Activated CD8-positive, alpha-beta T cell treated with anti-CD3 and anti-CD28 coated beads for 36 hours (primary cell): Measurements from ENCODE around the gene TNNT2. TPM values are rescaled to one million over a fixed set of nuclear protein-coding genes. Genes with fewer than 3 reads are reported as not detected.

Source experiments
- ATAC-seq: fragments of 200-7000 bp; cut with Tn5 transposase; one replicate; pipeline ENCODE4 v1.10.0; 2021; ENCODE audit warnings: mild to moderate bottlenecking, moderate library complexity
- CTCF ChIA-PET: fragments of 350-600 bp; sonication (Branson Sonifier 250); formaldehyde crosslinking; loops from one replicate; lab custom pipeline; 2021; ENCODE audit warnings: antibody characterized with exemption; lab: Charles Lee
- POLR2A ChIA-PET: fragments of 350-600 bp; sonication (Branson Sonifier 250); formaldehyde crosslinking; loops from one replicate; lab custom pipeline; 2021; ENCODE audit warnings: antibody characterized with exemption; lab: Charles Lee
- DNase-seq: peaks from one replicate; pipeline ENCODE4 v3.0.0-alpha.2; 2020
- H3K27ac Mint-ChIP-seq: one replicate; pipeline ENCODE4 v1.8.0; 2021; ENCODE audit warnings: mild to moderate bottlenecking, mixed read lengths
- H3K27me3 Mint-ChIP-seq: one replicate; pipeline ENCODE4 v1.8.0; 2021; ENCODE audit warnings: mixed read lengths
- H3K36me3 Mint-ChIP-seq: one replicate; pipeline ENCODE4 v1.8.0; 2021; ENCODE audit warnings: low read depth, mixed read lengths
- H3K4me1 Mint-ChIP-seq: one replicate; pipeline ENCODE4 v1.8.0; 2021; ENCODE audit warnings: low read depth, mixed read lengths
- H3K4me3 Mint-ChIP-seq: one replicate; pipeline ENCODE4 v1.8.0; 2021; ENCODE audit warnings: mild to moderate bottlenecking, moderate library complexity, mixed read lengths
- H3K9me3 Mint-ChIP-seq: one replicate; pipeline ENCODE4 v1.8.0; 2021; ENCODE audit warnings: mixed read lengths
- CTCF ChIP-seq: fragments of 200-600 bp; IDR thresholded peaks from one replicate; pipeline ENCODE4 v1.8.0; 2022; ENCODE audit warnings: antibody characterized with exemption, mild to moderate bottlenecking
- intact Hi-C: fragments of 100-400 bp; cut with micrococcal nuclease; formaldehyde crosslinking; loops from one replicate; pipeline ENCODE4 v1.10.0; 2022
- total RNA-seq, 2 experiments: library from RNA; stranded (reverse); gene quantifications; one replicate each; pipeline ENCODE4 v1.2.3, GENCODE V29; 2021

Gene TNNT2
- total RNA-seq, 2 experiments from 2014 or later = not detected

DNA sequence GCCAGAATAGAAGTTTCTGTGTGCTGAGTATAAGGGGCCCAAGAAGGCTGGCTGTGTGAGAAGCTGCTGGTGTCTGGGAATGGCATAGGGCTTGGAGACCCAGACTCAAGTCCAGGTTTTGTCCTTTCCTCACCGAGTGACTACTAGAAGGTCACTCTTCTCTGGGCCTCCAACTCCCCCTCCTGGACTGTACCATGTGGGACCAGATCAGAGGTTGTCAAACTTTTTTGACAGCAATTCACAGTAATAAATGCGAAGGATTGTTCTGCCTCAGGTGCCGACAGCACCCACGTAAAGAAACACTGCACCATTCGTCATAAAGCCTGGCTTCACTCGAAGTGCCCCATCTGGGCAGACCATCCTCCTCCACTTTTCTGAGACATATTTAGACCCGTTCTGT is 65.2 kb downstream of the TNNT2 start:
- TF ChIP-seq CTCF = no peak
- CTCF ChIA-PET = no interaction called here
- intact Hi-C loops = no loop called here
- H3K27ac Mint-ChIP-seq = no peak overlapping the region
- H3K4me1 Mint-ChIP-seq = peaks cover 13% of the 10 kb centered on the region
- H3K9me3 Mint-ChIP-seq = no peaks in the 10 kb centered on the region
- POLR2A ChIA-PET = interaction anchor here (0.7 kb wide), 1 partner anchor 178 kb away, joined by 3 read pairs; no protein-coding TSS in a partner anchor
- H3K36me3 Mint-ChIP-seq = no peaks in the 10 kb centered on the region
- H3K4me3 Mint-ChIP-seq = no peak overlapping the region
- DNase-seq = no peak
- ATAC-seq = no peak
- H3K27me3 Mint-ChIP-seq = peaks cover 14% of the 10 kb centered on the region

DNA sequence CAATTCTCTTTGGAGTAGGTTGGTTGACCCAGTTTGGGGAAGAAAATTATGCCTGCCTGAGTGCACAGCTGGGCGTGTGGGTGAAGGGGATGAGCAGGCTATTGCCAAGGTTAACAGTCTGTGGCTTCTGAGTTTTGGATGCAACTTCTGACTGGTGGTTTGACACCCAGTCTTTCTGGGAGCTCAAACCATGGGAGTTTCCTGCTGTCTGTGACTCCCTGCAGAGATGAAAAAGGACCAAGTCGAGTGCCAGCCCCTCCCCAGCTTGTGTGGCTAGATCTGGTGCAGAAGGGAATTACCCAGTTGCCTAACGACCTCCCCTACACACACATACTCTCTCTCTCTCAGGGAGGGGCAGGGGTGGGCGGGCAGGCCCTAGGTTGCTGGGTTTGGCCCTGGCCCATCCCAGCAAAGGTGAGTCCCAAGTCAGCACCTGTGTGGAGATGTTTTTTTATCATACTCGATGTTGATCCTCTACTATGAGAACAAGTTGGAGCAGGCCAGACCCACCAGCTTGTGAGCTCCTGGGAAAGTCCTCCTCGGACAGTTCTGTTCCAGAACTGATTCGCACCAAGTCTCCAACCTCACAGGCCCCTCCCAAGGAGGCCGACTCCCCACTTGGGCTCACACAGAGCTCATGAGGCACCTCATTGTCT is 66.0 kb downstream of the TNNT2 start:
- CTCF ChIA-PET = interaction anchor here (0.7 kb wide), 1 partner anchor 35 kb away, joined by 4 read pairs; no protein-coding TSS in a partner anchor
- peaks cover 14% of the 10 kb centered on the region for H3K27me3 Mint-ChIP-seq
- DNase-seq (peak; percentile 68), ATAC-seq (peak; percentile 92)
- no peak overlapping the region for H3K4me3 Mint-ChIP-seq
- TF ChIP-seq CTCF = no peak
- H3K36me3 Mint-ChIP-seq = no peaks in the 10 kb centered on the region
- POLR2A ChIA-PET = interaction anchor here (0.7 kb wide), 1 partner anchor 179 kb away, joined by 3 read pairs; no protein-coding TSS in a partner anchor
- H3K9me3 Mint-ChIP-seq = no peaks in the 10 kb centered on the region
- H3K4me1 Mint-ChIP-seq = peaks cover 13% of the 10 kb centered on the region
- no peak overlapping the region for H3K27ac Mint-ChIP-seq
- intact Hi-C loops = no loop called here

DNA sequence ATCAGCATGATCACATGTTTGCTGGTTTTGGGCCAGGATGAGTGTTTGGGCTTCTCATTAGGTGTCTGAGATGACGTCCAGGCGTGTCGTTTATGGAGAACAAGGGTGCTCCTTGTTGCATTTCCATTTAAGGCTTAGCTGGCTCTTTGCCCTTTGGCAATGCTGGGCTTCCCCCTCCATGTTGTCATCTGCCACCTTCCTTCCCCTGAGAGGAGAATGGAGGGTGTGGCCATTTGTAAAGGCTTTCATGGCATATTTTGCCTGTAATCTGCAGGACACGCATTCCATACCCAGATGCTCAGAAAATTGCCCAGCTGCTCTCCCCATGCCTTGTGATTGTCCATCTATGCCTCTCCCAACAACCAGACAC is 66.5 kb downstream of the TNNT2 start:
- ChIA-PET POLR2A (no interaction called here), CTCF (interaction anchor here (0.7 kb wide), 1 partner anchor 35 kb away, joined by 4 read pairs; no protein-coding TSS in a partner anchor)
- no peak for TF ChIP-seq CTCF
- Mint-ChIP-seq H3K27me3 (peaks cover 14% of the 10 kb centered on the region), H3K9me3 (no peaks in the 10 kb centered on the region), H3K36me3 (no peaks in the 10 kb centered on the region), H3K27ac (no peak overlapping the region), H3K4me1 (peaks cover 13% of the 10 kb centered on the region), H3K4me3 (no peak overlapping the region)
- no peak for ATAC-seq
- DNase-seq = no peak
- intact Hi-C loops = no loop called here

DNA sequence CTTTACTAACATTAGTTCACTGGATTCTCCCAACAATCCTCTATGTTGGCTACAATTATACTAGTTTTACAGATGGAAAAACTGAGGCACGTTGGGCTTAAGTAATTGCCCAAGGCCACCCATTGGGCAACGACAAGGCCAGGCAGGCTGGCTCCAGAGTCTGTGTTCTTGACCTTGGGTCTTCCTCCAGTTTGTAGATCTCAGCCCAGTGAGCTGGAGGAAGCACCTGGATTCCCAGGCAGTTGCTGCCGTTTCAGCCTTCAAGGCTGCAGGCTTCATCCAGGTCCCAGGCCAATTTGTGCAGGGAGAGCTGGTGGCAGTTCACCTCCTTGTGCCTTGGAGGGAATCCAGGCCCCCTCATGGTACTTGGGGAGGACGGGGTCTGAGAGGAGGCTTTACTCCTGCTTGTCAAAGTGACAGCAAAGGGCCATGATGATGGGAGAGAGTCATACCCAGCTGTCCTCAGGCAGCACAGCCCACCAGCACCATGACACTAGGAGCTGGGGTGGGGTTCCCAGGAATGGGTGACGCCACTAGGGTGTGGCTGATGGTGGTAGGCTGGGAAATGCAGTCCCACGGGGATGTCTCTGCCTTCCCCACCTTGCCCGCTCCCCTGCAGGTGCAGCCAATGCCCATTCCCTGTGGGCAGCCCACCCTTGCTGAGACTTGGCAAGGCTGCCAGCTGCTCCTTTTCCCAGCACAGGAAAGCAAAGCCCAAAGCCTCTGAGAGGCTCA is 67.1 kb downstream of the TNNT2 start:
- ChIA-PET CTCF (no interaction called here), POLR2A (no interaction called here)
- H3K27ac Mint-ChIP-seq = no peak overlapping the region
- ATAC-seq (no peak), DNase-seq (no peak)
- H3K4me1 Mint-ChIP-seq = peaks cover 13% of the 10 kb centered on the region
- intact Hi-C loops = no loop called here
- H3K9me3 Mint-ChIP-seq = no peaks in the 10 kb centered on the region
- peaks cover 12% of the 10 kb centered on the region for H3K27me3 Mint-ChIP-seq
- no peak overlapping the region for H3K4me3 Mint-ChIP-seq
- TF ChIP-seq CTCF = no peak
- no peaks in the 10 kb centered on the region for H3K36me3 Mint-ChIP-seq

DNA sequence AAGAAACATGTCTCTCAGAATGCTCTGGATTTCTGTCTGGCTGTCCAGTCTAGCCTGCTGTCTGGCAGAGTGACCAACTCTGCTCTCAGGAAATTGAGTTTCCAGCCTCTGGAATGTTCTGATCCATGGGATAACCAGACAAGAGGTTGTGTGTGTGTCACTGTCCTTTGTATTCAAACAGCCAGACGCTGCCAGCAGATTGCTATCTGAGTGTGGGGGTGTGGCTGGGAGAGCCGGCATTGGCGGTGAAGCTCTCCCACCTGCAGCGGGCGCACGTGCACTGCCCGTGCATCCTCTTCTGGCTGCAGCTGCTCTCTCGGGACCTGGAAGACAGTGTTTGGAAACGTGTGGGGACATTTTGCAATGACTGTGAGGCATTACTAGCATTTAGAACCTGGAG is 68.1 kb downstream of the TNNT2 start:
- DNase-seq (peak; percentile 29), ATAC-seq (no peak)
- Mint-ChIP-seq H3K27me3 (peaks cover 10% of the 10 kb centered on the region), H3K9me3 (no peaks in the 10 kb centered on the region), H3K4me1 (peaks cover 13% of the 10 kb centered on the region), H3K36me3 (no peaks in the 10 kb centered on the region), H3K27ac (no peak overlapping the region), H3K4me3 (no peak overlapping the region)
- ChIA-PET CTCF (interaction anchor here (1.3 to 1.4 kb wide), 2 partner anchors 50 to 55 kb away, joined by 3 to 6 read pairs; no protein-coding TSS in a partner anchor), POLR2A (no interaction called here)
- no peak for TF ChIP-seq CTCF
- intact Hi-C loops = loop anchor here (10.0 kb wide), 1 partner anchor 65 kb away; no protein-coding TSS in a partner anchor
